Panc1 (cell line): ENCODE data around the gene POU3F1. TPM values are rescaled to one million over a fixed set of nuclear protein-coding genes. Genes with fewer than 3 reads are reported as not detected.

Source experiments
- ATAC-seq: fragments of 200-7000 bp; cut with Tn5 transposase; 2 replicates; pipeline ENCODE4 v1.9.1; 2020; ENCODE audit warnings: mild to moderate bottlenecking, moderate library complexity
- BruUV-seq: library from RNA; stranded (reverse); fragments of 400-500 nt; replicated peaks from 2 replicates; lab custom pipeline; 2021; lab: Mats Ljungman, UMichigan
- CTCF ChIA-PET: fragments of 300-600 bp; sonication (Branson Sonifier 250); formaldehyde crosslinking; loops from one replicate; lab custom pipeline; 2022; ENCODE audit warnings: antibody characterized with exemption; lab: Charles Lee
- POLR2A ChIA-PET: fragments of 300-600 bp; sonication (Branson Sonifier 250); formaldehyde crosslinking; loops from one replicate; lab custom pipeline; 2022; ENCODE audit warnings: antibody characterized with exemption; lab: Charles Lee
- DNase-seq: peaks from one replicate; pipeline ENCODE4 v3.0.0-alpha.2; 2010; ENCODE audit warnings: low read depth, low spot score
- H3K27ac ChIP-seq: 2 replicates; pipeline ENCODE4 v1.5.1; 2011; ENCODE audit warnings: mild to moderate bottlenecking, low read length, inconsistent platforms
- H3K27me3 ChIP-seq: fragments of 200-500 bp; sonication (Bioruptor generic); 2 replicates; pipeline ENCODE4 v1.6.0; 2014; ENCODE audit warnings: low read length, inconsistent platforms; ENCODE audit not compliant: control insufficient read depth, insufficient read depth
- H3K36me3 ChIP-seq: fragments of 200-500 bp; sonication (Bioruptor generic); 2 replicates; pipeline ENCODE4 v1.5.1; 2014; ENCODE audit warnings: inconsistent platforms, mild to moderate bottlenecking, low read length, moderate library complexity; ENCODE audit not compliant: control insufficient read depth, insufficient read depth
- H3K4me1 ChIP-seq: 2 replicates; pipeline ENCODE4 v1.5.1; 2011; ENCODE audit warnings: inconsistent platforms, mild to moderate bottlenecking, low read length, moderate library complexity; ENCODE audit not compliant: control insufficient read depth, insufficient read depth
- H3K4me3 ChIP-seq, 2 experiments: 2 replicates each; pipeline ENCODE4 v1.5.1; 2011 to 2012; ENCODE audit warnings: low read depth in 2 of 2, low read length in 2 of 2, mild to moderate bottlenecking in 2 of 2, inconsistent platforms in 1 of 2, moderate library complexity in 1 of 2
- H3K9me3 ChIP-seq: fragments of 200-500 bp; sonication (Bioruptor generic); 2 replicates; pipeline ENCODE4 v1.5.1; 2014; ENCODE audit warnings: low read depth, mild to moderate bottlenecking, inconsistent platforms, low read length, moderate library complexity; ENCODE audit not compliant: control insufficient read depth, insufficient read depth
- POLR2AphosphoS5 ChIP-seq: IDR thresholded peaks from 2 replicates; pipeline ENCODE4 v1.6.1; 2012; ENCODE audit warnings: mild to moderate bottlenecking, low read depth, low read length, moderate library complexity
- SIN3A ChIP-seq: IDR thresholded peaks from 2 replicates; pipeline ENCODE4 v1.6.1; 2012; ENCODE audit warnings: low read depth, mild to moderate bottlenecking, low read length, moderate library complexity, borderline replicate concordance; ENCODE audit not compliant: insufficient read depth
- TCF7L2 ChIP-seq: IDR thresholded peaks from 2 replicates; pipeline ENCODE4 v1.6.1; 2011; ENCODE audit warnings: mild to moderate bottlenecking, low read depth, low read length, inconsistent platforms
- in situ Hi-C: cut with HindIII; loops from 2 replicates; pipeline ENCODE4 v1.10.0; 2016; ENCODE audit warnings: low sequenced_read_pairs, low pct_unique_long_range_greater_than_20kb
- intact Hi-C: fragments of 100-400 bp; cut with micrococcal nuclease; formaldehyde crosslinking; loops from one replicate; pipeline ENCODE4 v1.10.0; 2022; ENCODE audit not compliant: unreplicated experiment
- total RNA-seq: library from RNA; stranded (reverse); gene quantifications from one replicate; pipeline ENCODE4 v1.2.1, GENCODE V29; 2021; ENCODE audit not compliant: unreplicated experiment
- TF ChIP-seq, protein P1 (sequence below): fragments of 450-650 bp; IDR thresholded peaks from 2 replicates; pipeline ENCODE4 v1.5.1; 2017; ENCODE audit warnings: mild to moderate bottlenecking
- TF ChIP-seq, protein P2 (sequence below), 2 experiments: IDR thresholded peaks; 2 replicates each; pipeline ENCODE4 v1.6.1; 2011 to 2012; ENCODE audit warnings: low read depth in 2 of 2, control low read depth in 1 of 2, low read length in 1 of 2, mild to moderate bottlenecking in 1 of 2, moderate library complexity in 1 of 2; ENCODE audit not compliant: insufficient read depth in 1 of 2

The POU3F1 gene
- total RNA-seq, 1 experiment from 2014 or later: 0.08 TPM

DNA sequence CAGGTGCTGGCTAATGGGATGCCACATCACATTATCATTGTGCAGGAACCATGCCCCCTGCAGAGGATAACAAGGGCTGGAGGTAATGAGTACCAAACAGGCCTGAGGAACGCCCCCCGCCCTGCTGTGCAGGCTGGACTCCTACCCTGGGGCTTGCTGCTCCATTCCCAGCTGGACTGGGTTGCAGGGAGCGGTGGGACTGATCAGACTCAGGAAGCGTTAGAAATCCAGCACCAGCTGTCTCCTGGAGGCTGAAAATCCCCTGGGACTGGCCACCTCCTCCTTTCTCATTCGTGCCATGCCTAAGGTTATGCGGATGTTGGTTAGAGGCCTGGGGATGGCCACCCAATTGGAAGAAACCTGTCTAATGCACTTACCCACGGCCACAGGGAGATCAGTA lies 36.9 kb upstream of the POU3F1 start:
- Histone ChIP-seq H3K9me3 (no peaks in the 10 kb centered on the region), H3K36me3 (no peaks in the 10 kb centered on the region), H3K27ac (no peak overlapping the region), H3K4me3 (no peak overlapping the region), H3K27me3 (no peaks in the 10 kb centered on the region), H3K4me1 (no peaks in the 10 kb centered on the region)
- intact Hi-C loops: no loop called here
- DNase-seq (no peak), ATAC-seq (no peak)
- ChIA-PET CTCF (no interaction called here), POLR2A (no interaction called here)
- in situ Hi-C loops: no loop called here
- TF ChIP-seq, protein P1, sequence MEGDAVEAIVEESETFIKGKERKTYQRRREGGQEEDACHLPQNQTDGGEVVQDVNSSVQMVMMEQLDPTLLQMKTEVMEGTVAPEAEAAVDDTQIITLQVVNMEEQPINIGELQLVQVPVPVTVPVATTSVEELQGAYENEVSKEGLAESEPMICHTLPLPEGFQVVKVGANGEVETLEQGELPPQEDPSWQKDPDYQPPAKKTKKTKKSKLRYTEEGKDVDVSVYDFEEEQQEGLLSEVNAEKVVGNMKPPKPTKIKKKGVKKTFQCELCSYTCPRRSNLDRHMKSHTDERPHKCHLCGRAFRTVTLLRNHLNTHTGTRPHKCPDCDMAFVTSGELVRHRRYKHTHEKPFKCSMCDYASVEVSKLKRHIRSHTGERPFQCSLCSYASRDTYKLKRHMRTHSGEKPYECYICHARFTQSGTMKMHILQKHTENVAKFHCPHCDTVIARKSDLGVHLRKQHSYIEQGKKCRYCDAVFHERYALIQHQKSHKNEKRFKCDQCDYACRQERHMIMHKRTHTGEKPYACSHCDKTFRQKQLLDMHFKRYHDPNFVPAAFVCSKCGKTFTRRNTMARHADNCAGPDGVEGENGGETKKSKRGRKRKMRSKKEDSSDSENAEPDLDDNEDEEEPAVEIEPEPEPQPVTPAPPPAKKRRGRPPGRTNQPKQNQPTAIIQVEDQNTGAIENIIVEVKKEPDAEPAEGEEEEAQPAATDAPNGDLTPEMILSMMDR: no peak
- no peak for TF ChIP-seq POLR2AphosphoS5
- TF ChIP-seq, protein P2, sequence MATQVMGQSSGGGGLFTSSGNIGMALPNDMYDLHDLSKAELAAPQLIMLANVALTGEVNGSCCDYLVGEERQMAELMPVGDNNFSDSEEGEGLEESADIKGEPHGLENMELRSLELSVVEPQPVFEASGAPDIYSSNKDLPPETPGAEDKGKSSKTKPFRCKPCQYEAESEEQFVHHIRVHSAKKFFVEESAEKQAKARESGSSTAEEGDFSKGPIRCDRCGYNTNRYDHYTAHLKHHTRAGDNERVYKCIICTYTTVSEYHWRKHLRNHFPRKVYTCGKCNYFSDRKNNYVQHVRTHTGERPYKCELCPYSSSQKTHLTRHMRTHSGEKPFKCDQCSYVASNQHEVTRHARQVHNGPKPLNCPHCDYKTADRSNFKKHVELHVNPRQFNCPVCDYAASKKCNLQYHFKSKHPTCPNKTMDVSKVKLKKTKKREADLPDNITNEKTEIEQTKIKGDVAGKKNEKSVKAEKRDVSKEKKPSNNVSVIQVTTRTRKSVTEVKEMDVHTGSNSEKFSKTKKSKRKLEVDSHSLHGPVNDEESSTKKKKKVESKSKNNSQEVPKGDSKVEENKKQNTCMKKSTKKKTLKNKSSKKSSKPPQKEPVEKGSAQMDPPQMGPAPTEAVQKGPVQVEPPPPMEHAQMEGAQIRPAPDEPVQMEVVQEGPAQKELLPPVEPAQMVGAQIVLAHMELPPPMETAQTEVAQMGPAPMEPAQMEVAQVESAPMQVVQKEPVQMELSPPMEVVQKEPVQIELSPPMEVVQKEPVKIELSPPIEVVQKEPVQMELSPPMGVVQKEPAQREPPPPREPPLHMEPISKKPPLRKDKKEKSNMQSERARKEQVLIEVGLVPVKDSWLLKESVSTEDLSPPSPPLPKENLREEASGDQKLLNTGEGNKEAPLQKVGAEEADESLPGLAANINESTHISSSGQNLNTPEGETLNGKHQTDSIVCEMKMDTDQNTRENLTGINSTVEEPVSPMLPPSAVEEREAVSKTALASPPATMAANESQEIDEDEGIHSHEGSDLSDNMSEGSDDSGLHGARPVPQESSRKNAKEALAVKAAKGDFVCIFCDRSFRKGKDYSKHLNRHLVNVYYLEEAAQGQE (IDR thresholded peaks at IDR 0.05; ENCODE audit: insufficient read depth in 1 of 2, low read depth in 2 of 2, low read length in 1 of 2): no peak
- no TSS peak for BruUV-seq

DNA sequence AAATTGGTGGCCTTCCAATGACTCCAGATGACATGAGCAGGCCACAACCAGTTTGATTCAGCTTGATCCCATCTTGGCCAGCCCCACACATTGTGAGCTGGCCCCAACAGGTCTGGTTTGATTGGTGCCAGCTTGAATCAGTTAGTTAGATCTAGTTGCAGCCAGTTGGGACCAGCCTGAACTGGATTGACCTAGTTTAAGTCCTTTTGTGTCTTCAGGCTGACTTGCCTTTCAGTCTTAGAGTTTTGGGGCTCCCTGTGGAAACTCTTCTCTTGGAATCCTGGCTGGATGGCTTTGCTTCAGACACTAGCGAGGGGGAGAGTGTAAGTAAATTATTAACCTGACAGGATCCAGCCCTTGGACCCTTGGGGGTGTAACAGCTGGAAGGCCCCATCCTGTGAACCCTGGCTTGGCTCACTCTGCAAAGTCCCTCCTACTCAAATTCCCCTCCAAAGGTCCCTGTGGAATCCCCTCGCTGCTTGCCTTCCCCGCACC lies 36.2 kb upstream of the POU3F1 start:
- ATAC-seq (no peak), DNase-seq (no peak)
- ChIA-PET POLR2A (no interaction called here), CTCF (no interaction called here)
- intact Hi-C loops: no loop called here
- Histone ChIP-seq H3K36me3 (no peaks in the 10 kb centered on the region), H3K27ac (no peak overlapping the region), H3K4me3 (no peak overlapping the region), H3K27me3 (no peaks in the 10 kb centered on the region), H3K4me1 (no peaks in the 10 kb centered on the region), H3K9me3 (no peaks in the 10 kb centered on the region)
- in situ Hi-C loops: no loop called here
- TF ChIP-seq, protein P2 (IDR thresholded peaks at IDR 0.05; ENCODE audit: insufficient read depth in 1 of 2, low read depth in 2 of 2, low read length in 1 of 2): no peak
- TF ChIP-seq TCF7L2 (no peak), POLR2AphosphoS5 (no peak), SIN3A (no peak)
- TF ChIP-seq, protein P1: no peak
- no TSS peak for BruUV-seq
